H1 (cell line): ENCODE measurements around the gene ATXN7L3. TPM values are rescaled to one million over a fixed set of nuclear protein-coding genes. Genes with fewer than 3 reads are reported as not detected.

Experiments
- CTCF ChIA-PET: fragments of 300-600 bp; sonication (Branson Sonifier 250); formaldehyde crosslinking; loops from one replicate; lab custom pipeline; 2021; ENCODE audit not compliant: partially characterized antibody; lab: Charles Lee
- POLR2A ChIA-PET: fragments of 300-600 bp; sonication (Branson Sonifier 250); formaldehyde crosslinking; loops from one replicate; lab custom pipeline; 2021; ENCODE audit warnings: inconsistent platforms; ENCODE audit not compliant: partially characterized antibody; lab: Charles Lee
- DNase-seq, 2 experiments: peaks; one replicate each; pipeline versions ENCODE4 v3.0.0 to v3.0.0-alpha.2; 2010 to 2022; ENCODE audit warnings: low spot score in 2 of 2, low read depth in 1 of 2, mixed read lengths in 1 of 2
- FAIRE-seq: peaks from 2 replicates; lab custom pipeline; 2011; peaks lifted over from hg19 to GRCh38; lab: Jason Lieb, UNC
- H2AFZ ChIP-seq: 2 replicates; pipeline ENCODE4 v1.8.1; 2012; ENCODE audit warnings: low read length, inconsistent platforms
- H2AK5ac ChIP-seq: 2 replicates; pipeline ENCODE4 v1.6.1; 2013; ENCODE audit warnings: low read depth, low read length
- H2BK120ac ChIP-seq: replicated peaks from 2 replicates; pipeline ENCODE3; 2013; ENCODE audit warnings: low read depth, low read length, inconsistent platforms
- H2BK12ac ChIP-seq: 2 replicates; pipeline ENCODE4 v1.6.1; 2013; ENCODE audit warnings: low read depth, low read length
- H2BK15ac ChIP-seq: 2 replicates; pipeline ENCODE4 v1.6.1; 2013; ENCODE audit warnings: low read length
- H2BK20ac ChIP-seq: 2 replicates; pipeline ENCODE4 v1.6.1; 2013; ENCODE audit warnings: low read length
- H2BK5ac ChIP-seq: 2 replicates; pipeline ENCODE4 v1.6.1; 2013; ENCODE audit warnings: low read depth, low read length
- H3K14ac ChIP-seq: 2 replicates; pipeline ENCODE4 v1.6.1; 2013; ENCODE audit warnings: inconsistent platforms; ENCODE audit not compliant: insufficient read length
- H3K18ac ChIP-seq: 2 replicates; pipeline ENCODE4 v1.6.1; 2013; ENCODE audit warnings: low read length; ENCODE audit errors: extremely low read depth
- H3K23ac ChIP-seq: 2 replicates; pipeline ENCODE4 v1.6.1; 2013; ENCODE audit warnings: inconsistent platforms; ENCODE audit not compliant: insufficient read length
- H3K23me2 ChIP-seq: 2 replicates; pipeline ENCODE4 v1.6.1; 2013; ENCODE audit warnings: low read depth, low read length
- H3K27ac ChIP-seq: 2 replicates; pipeline ENCODE4 v1.6.1; 2011; ENCODE audit warnings: low read depth, low read length, inconsistent platforms
- H3K27me3 ChIP-seq, 4 experiments: replicated peaks in 1 of 4; 1 replicate in 1 of 4; 2 replicates in 3 of 4; pipeline versions ENCODE4 v1.6.1 to v1.8.1; 2011 to 2013; ENCODE audit warnings: low read length in 3 of 4, mild to moderate bottlenecking in 3 of 4, inconsistent platforms in 2 of 4, mixed read lengths in 2 of 4, moderate library complexity in 1 of 4; ENCODE audit not compliant: control insufficient read depth in 3 of 4, insufficient read depth in 3 of 4; ENCODE audit errors: extremely low read depth in 1 of 4
- H3K36me3 ChIP-seq, 4 experiments: 2 replicates each; pipeline versions ENCODE4 v1.6.1 to v1.8.1; 2011 to 2013; ENCODE audit warnings: mild to moderate bottlenecking in 4 of 4, low read length in 3 of 4, moderate library complexity in 2 of 4, control low read depth in 1 of 4, inconsistent platforms in 1 of 4; ENCODE audit not compliant: insufficient read depth in 4 of 4, control insufficient read depth in 2 of 4
- H3K4ac ChIP-seq: replicated peaks from 2 replicates; pipeline ENCODE3; 2013; ENCODE audit warnings: low read length, low read depth, mixed read lengths, inconsistent platforms; ENCODE audit not compliant: insufficient read length
- H3K4me1 ChIP-seq, 4 experiments: replicated peaks in 1 of 4; 1 replicate in 1 of 4; 2 replicates in 3 of 4; pipeline versions ENCODE4 v1.6.1 to v1.8.1; 2011 to 2013; ENCODE audit warnings: low read length in 3 of 4, inconsistent platforms in 2 of 4, mixed read lengths in 1 of 4; ENCODE audit not compliant: insufficient read depth in 4 of 4, control insufficient read depth in 3 of 4
- H3K4me2 ChIP-seq, 2 experiments: 2 replicates each; pipeline versions ENCODE4 v1.6.1 to v1.8.1; 2011 to 2013; ENCODE audit warnings: low read depth in 2 of 2, low read length in 2 of 2, control low read depth in 1 of 2, inconsistent platforms in 1 of 2, mild to moderate bottlenecking in 1 of 2; ENCODE audit not compliant: insufficient read depth in 1 of 2
- H3K4me3 ChIP-seq, 4 experiments: fragments of 200-600, 300-600 bp in 1 of 4; sonication (generic), shearing (Covaris generic), sonication (Bioruptor Twin) in 1 of 4; 2 replicates each; pipeline versions ENCODE4 v1.5.1 to v1.8.1; 2011 to 2016; ENCODE audit warnings: low read length in 4 of 4, low read depth in 3 of 4, control low read depth in 2 of 4, inconsistent platforms in 2 of 4, mild to moderate bottlenecking in 2 of 4, mixed read lengths in 1 of 4, moderate library complexity in 1 of 4; ENCODE audit not compliant: insufficient read depth in 2 of 4; ENCODE audit errors: extremely low read depth in 1 of 4
- H3K56ac ChIP-seq: replicated peaks from 2 replicates; pipeline ENCODE3; 2013; ENCODE audit warnings: low read depth, mild to moderate bottlenecking, mixed read lengths, low read length, inconsistent platforms; ENCODE audit not compliant: insufficient read length
- H3K79me1 ChIP-seq: 2 replicates; pipeline ENCODE4 v1.6.1; 2013; ENCODE audit warnings: low read depth, low read length, control low read depth
- H3K79me2 ChIP-seq, 2 experiments: 2 replicates each; pipeline versions ENCODE4 v1.6.1 to v1.8.1; 2012 to 2013; ENCODE audit warnings: low read length in 2 of 2, mild to moderate bottlenecking in 2 of 2, inconsistent platforms in 1 of 2; ENCODE audit not compliant: insufficient read depth in 2 of 2, control insufficient read depth in 1 of 2
- H3K9ac ChIP-seq, 4 experiments: replicated peaks in 1 of 4; 1 replicate in 1 of 4; 2 replicates in 3 of 4; pipeline versions ENCODE4 v1.6.1 to v1.8.1; 2011 to 2013; ENCODE audit warnings: low read depth in 3 of 4, low read length in 3 of 4, control low read depth in 2 of 4, mild to moderate bottlenecking in 2 of 4, moderate library complexity in 2 of 4, inconsistent platforms in 1 of 4; ENCODE audit errors: extremely low read depth in 1 of 4
- H3K9me3 ChIP-seq, 2 experiments: 2 replicates each; pipeline versions ENCODE4 v1.6.1 to v1.8.1; 2012 to 2013; ENCODE audit warnings: mild to moderate bottlenecking in 2 of 2, moderate library complexity in 2 of 2, control low read depth in 1 of 2, inconsistent platforms in 1 of 2, low read depth in 1 of 2, low read length in 1 of 2, mixed read lengths in 1 of 2; ENCODE audit not compliant: insufficient read depth in 2 of 2
- H4K20me1 ChIP-seq, 2 experiments: replicated peaks in 1 of 2; 2 replicates each; pipeline versions ENCODE3 to v1.8.1; 2011 to 2013; ENCODE audit warnings: inconsistent platforms in 2 of 2, low read length in 2 of 2, mild to moderate bottlenecking in 1 of 2; ENCODE audit not compliant: insufficient read depth in 2 of 2, control insufficient read depth in 1 of 2
- H4K5ac ChIP-seq: 2 replicates; pipeline ENCODE4 v1.6.1; 2013; ENCODE audit warnings: low read length, low read depth, mixed read lengths, inconsistent platforms; ENCODE audit not compliant: insufficient read length
- H4K8ac ChIP-seq: 2 replicates; pipeline ENCODE4 v1.8.0; 2013; ENCODE audit warnings: mild to moderate bottlenecking, moderate library complexity, low read length, inconsistent platforms; ENCODE audit not compliant: insufficient read depth; ENCODE audit errors: extremely low read depth
- H4K91ac ChIP-seq: replicated peaks from 2 replicates; pipeline ENCODE3; 2013; ENCODE audit warnings: low read length, mixed read lengths, inconsistent platforms; ENCODE audit not compliant: insufficient read length
- BRCA1 ChIP-seq: IDR thresholded peaks from 2 replicates; pipeline ENCODE4 v1.6.1; 2012; ENCODE audit warnings: low read depth, low read length, improper control_type of control experiment
- CHD1 ChIP-seq: IDR thresholded peaks from 2 replicates; pipeline ENCODE4 v1.6.1; 2012; ENCODE audit warnings: low read depth, low read length, improper control_type of control experiment
- GABPA ChIP-seq: IDR thresholded peaks from 2 replicates; pipeline ENCODE4 v1.6.1; 2011; ENCODE audit warnings: mild to moderate bottlenecking, low read length, moderate library complexity, borderline replicate concordance; ENCODE audit not compliant: insufficient read depth
- POLR2A ChIP-seq, 2 experiments: IDR thresholded peaks; 1 replicate in 1 of 2; 2 replicates in 1 of 2; pipeline ENCODE4 v1.6.1; 2011; ENCODE audit warnings: low read depth in 2 of 2, low read length in 2 of 2, mild to moderate bottlenecking in 2 of 2; ENCODE audit errors: control extremely low read depth in 1 of 2
- POLR2AphosphoS5 ChIP-seq: IDR thresholded peaks from 2 replicates; pipeline ENCODE4 v1.6.1; 2011; ENCODE audit warnings: low read depth, low read length
- RNF2 ChIP-seq: fragments of 200-900, 300-1000 bp; sonication (generic); IDR thresholded peaks from 2 replicates; pipeline ENCODE4 v1.7.1; 2016; ENCODE audit warnings: borderline replicate concordance, low read depth, mild to moderate bottlenecking, antibody characterized with exemption, low read length; ENCODE audit not compliant: poor library complexity, severe bottlenecking; ENCODE audit errors: missing control alignments
- SAP30 ChIP-seq: fragments of 300-600 bp; sonication (generic); IDR thresholded peaks from 2 replicates; pipeline ENCODE4 v1.7.1; 2012; ENCODE audit warnings: low read length, moderate library complexity, mild to moderate bottlenecking, inconsistent platforms; ENCODE audit not compliant: insufficient read depth, insufficient replicate concordance
- SP4 ChIP-seq: IDR thresholded peaks from 2 replicates; pipeline ENCODE4 v1.6.1; 2012; ENCODE audit warnings: low read length, inconsistent platforms
- WGBS, 2 experiments: shearing (Covaris generic) in 1 of 2; methylation state at CpG; one replicate each; pipeline versions ENCODE4 v1.1.6 to v1.1.7; 2013 to 2015; ENCODE audit warnings: low lambda C conversion rate in 2 of 2, mixed read lengths in 2 of 2, inconsistent platforms in 1 of 2, low coverage in 1 of 2, missing lambda C conversion rate in 1 of 2; ENCODE audit not compliant: insufficient replicate concordance in 2 of 2, insufficient coverage in 1 of 2, insufficient read length in 1 of 2; ENCODE audit errors: extremely low coverage in 1 of 2, missing lambda C conversion rate in 1 of 2; 5-methylcytosine and 5-hydroxymethylcytosine counted together
- polyA plus RNA-seq, 7 experiments: library from polyadenylated mRNA; depleted of rRNA in 3 of 7; stranded (reverse) in 5 of 7; unstranded in 2 of 7; fragments of >200 nt in 5 of 7; fragments of 200-250 nt in 2 of 7; gene quantifications; 1 replicate in 5 of 7; 2 replicates in 1 of 7; 4 replicates in 1 of 7; pipeline versions ENCODE4 v1.2.1 to v1.2.3, GENCODE V29; 2011 to 2013; ENCODE audit warnings: missing spikeins in 2 of 7, mixed read lengths in 2 of 7
- total RNA-seq: library from RNA; stranded (reverse); fragmentation: NEBNext Ultra II Directional; extraction: Animal tissue kit (Norgen Biotek cat#: 25700); gene quantifications from 2 replicates; pipeline ENCODE4 v1.2.1, GENCODE V29; 2021

ATXN7L3 gene
- total and polyA plus RNA-seq, 2 of the 8 experiments (the other 6 are each of a cell fraction or from before 2014, with no cell fraction given) = 53.7 to 103 TPM

DNA sequence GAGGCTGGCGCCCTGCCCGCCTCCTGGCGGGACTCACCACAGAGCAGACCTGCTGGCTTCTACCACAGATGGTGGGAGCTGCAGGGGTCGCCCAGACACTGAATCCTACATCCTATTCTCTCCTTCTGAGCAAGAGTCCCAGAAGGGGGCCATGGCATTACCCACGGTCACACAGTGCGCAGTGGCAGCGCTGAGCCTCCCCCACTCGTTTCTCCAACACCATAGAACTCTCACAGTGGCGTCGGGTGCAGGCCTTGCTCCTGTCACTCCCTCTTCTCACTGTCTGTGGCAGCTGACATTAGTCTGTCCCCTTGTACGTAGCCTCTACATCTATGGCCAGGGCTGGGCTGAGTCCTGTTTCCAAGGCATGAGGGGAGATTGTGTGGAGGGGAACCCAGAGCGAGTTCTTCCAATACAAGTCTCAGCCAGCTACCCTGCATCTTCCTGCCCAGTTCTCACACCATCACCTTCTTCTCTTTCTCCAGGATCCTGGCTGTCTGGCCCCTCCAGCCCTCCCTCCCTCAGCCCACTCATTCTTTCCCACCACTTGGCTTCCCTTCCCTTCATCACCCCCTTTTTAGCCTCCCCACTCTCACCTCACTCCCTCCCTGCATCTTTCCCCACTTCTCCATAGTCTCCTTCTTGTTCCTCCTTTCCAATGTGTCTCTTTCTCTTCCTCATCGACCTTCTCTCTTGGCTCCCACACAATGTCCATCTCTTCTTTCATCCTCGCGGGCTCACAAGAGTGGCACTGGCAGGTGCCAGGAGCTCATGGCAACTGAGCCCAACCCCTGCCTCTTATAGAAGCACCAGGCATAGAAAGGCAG lies 13.9 kb upstream of the ATXN7L3 start:
- no peak overlapping the region for H3K9ac ChIP-seq
- no peak overlapping the region for H3K4me3 ChIP-seq
- H4K8ac ChIP-seq = no peak overlapping the region
- no peak overlapping the region for H4K5ac ChIP-seq
- peaks cover 2 to 24% (median 6%) of the 10 kb centered on the region in 4 experiments for H3K4me1 ChIP-seq
- no peaks in the 10 kb centered on the region for H3K27me3 ChIP-seq
- ChIA-PET POLR2A (interaction anchor here (0.7 to 10.4 kb wide), 8 partner anchors 11 to 121 kb away, joined by 3 to 135 read pairs (median 4); partner anchors contain the start of genes ATXN7L3 and SLC25A39), CTCF (interaction anchor here (0.6 to 12.7 kb wide), 11 partner anchors 8 to 137 kb away, joined by 3 to 158 read pairs (median 5); no protein-coding TSS in a partner anchor)
- H3K36me3 ChIP-seq = peaks cover 32 to 64% (median 48%) of the 10 kb centered on the region in 4 experiments
- H3K14ac ChIP-seq = no peak overlapping the region
- H3K79me2 ChIP-seq = peaks cover 11 to 23% of the 10 kb centered on the region in 2 experiments
- H3K23ac ChIP-seq = no peak overlapping the region
- no peak overlapping the region for H2BK12ac ChIP-seq
- H3K9me3 ChIP-seq = no peaks in the 10 kb centered on the region
- no peak overlapping the region for H2BK120ac ChIP-seq
- H2AK5ac ChIP-seq = no peak overlapping the region
- no peak overlapping the region for H3K27ac ChIP-seq
- H2BK5ac ChIP-seq = no peak overlapping the region
- no peak overlapping the region for H3K56ac ChIP-seq
- H3K23me2 ChIP-seq = peaks cover 8% of the 10 kb centered on the region
- no peak overlapping the region for H3K4ac ChIP-seq
- FAIRE-seq (no peak), DNase-seq (no peak)
- TF ChIP-seq SP4 = no peak
- no peak for TF ChIP-seq GABPA
- TF ChIP-seq SAP30 = no peak
- TF ChIP-seq POLR2AphosphoS5 = peak; percentile 25
- no peak for TF ChIP-seq BRCA1
- no peak for TF ChIP-seq RNF2
- TF ChIP-seq CHD1 = no peak
- TF ChIP-seq POLR2A (IDR thresholded peaks at IDR 0.05; ENCODE audit: control extremely low read depth in 1 of 2, low read depth in 2 of 2, low read length in 2 of 2) = peak in 1 of 2 experiments; percentile 19; a peak in 2 of 3 replicates
- no peak overlapping the region for H3K18ac ChIP-seq
- no peak overlapping the region for H2AFZ ChIP-seq
- H2BK20ac ChIP-seq = no peak overlapping the region
- no peak overlapping the region for H3K4me2 ChIP-seq
- WGBS, 2 experiments = 90% methylated on average over 15 of the region's 15 CpGs; no CpG with 5 or more reads in 1 of the 2 experiments
- H4K20me1 ChIP-seq = peaks cover 0 to 13% of the 10 kb centered on the region in 2 experiments
- no peak overlapping the region for H4K91ac ChIP-seq
- H3K79me1 ChIP-seq = peaks cover 9% of the 10 kb centered on the region
- H2BK15ac ChIP-seq = no peak overlapping the region
